NCI-H2107 treated with DMSO at 0.1 percent for 48 hours (cell line): Measurements from ENCODE around the gene ELMO1.

ENCODE experiments used
- DNase-seq: peaks from one replicate; lab custom pipeline; 2025; ENCODE audit not compliant: unreplicated experiment; lab: John Stamatoyannopoulos, UW

Gene ELMO1

GRCh38 chr7:37071124-37071523 lies 377.5 kb downstream of the ELMO1 start:
- DNase-seq, result no peak

GRCh38 chr7:37070471-37070870 lies 378.2 kb downstream of the ELMO1 start:
- no peak for DNase-seq

GRCh38 chr7:37070031-37070430 lies 378.6 kb downstream of the ELMO1 start:
- DNase-seq, result no peak

DNA sequence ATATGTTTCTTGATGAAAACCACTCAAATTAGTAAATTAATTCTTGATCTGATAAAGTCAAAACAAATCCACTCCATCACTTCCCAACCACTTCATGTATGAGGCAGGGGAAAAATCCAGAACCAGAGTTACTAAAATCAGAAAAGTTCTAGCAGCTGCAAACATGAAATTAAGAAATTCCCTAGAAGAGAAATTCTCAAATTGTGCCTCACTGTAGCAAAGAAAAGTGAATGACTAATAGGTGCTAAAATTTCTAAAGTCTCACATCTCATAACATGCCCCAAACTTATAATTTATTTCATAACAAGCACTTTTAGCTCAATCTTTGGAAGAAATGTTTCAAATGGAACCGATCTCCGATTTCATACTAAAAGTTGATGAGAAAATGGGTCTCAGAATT lies 379.3 kb downstream of the ELMO1 start:
- DNase-seq, result no peak

- DNase-seq, result no peak
These were observed 379.8 kb downstream of the ELMO1 start for GRCh38 chr7:37068902-37069301.

GRCh38 chr7:37068038-37068437 lies 380.6 kb downstream of the ELMO1 start:
- peak; percentile 94 for DNase-seq

- no peak for DNase-seq
These were observed 382.8 kb downstream of the ELMO1 start for GRCh38 chr7:37065779-37066271.

GRCh38 chr7:37062560-37062859 lies 386.2 kb downstream of the ELMO1 start:
- no peak for DNase-seq

GRCh38 chr7:37061849-37062559 lies 386.7 kb downstream of the ELMO1 start:
- no peak for DNase-seq

DNA sequence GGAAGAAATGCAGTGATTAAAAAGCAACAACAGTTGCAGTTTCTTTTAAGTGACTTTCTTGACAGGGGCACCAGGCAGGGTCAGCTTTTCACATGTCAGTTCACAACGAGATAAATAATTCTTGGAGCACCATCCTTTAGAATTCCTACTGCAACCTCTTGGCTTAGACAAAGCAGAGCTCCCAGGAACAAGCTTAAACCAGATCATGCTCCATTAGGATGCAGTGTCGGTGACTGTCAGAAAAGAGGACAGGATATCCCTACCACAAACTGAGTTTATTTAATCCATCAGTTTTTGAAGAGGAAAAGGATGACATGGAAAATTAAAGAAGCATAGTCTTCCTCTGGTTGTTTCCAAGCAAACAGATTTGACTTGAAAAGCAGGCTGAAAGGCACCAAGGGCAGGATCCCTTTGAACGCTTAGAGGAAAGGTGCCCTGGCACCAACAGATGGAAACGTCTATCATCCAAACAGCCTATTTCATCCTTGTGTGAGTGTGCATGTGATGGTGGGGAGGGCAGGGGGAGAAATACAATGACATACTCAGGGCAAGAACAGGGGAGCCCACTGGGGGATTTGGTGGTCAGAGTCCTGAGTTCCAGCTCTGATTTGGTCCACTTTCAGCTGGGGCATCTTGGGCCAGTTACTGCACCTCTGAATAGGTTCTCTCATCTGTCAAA lies 392.3 kb downstream of the ELMO1 start:
- DNase-seq, result no peak

DNA sequence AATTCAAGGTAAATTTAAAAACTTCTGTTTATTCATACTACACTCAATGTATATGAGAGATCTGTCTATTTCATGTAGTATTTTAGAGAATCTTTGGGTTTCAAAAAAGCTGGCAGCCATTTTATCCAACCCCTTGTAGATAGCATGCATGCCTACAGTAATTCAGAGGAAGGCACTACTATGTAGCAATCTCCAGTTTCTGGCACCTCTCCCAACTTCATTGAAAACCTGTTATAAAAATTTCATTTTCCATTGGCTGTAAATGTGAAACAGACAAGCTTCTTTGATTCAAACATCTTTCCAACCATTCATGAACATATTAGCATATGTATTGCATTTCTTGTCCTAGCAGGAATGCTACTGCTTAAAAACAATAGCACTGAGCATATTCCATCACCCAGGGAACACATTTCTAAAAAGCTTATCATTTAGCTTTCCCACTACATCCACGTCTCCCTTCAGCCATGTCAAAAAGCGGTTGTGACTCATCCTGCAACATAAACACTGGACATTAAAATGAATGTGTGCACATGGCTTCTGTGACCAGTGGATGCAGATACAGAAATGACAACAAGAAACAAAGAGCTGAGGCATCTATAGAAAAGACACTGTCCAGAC lies 393.9 kb downstream of the ELMO1 start:
- DNase-seq, result no peak

DNA sequence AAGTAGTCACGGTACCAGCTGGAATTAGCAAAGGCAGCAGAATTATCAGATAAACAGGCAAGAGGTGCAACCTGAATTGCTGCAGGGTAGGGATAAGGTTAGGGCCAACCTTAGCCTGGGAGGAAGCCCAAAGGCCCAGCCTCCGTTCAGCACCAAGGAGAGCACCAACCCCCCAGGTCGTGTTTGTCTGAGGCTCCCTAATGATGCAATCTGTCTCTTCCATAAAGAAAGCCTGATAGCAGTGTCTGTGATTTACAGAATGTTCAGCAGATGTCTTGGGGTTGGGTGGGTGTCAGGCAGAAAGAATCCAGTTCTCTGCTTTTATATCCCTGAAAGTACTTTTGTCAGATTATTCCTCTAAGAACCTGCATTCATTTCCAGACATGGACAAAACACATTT lies 396.0 kb downstream of the ELMO1 start:
- DNase-seq, result no peak

DNA sequence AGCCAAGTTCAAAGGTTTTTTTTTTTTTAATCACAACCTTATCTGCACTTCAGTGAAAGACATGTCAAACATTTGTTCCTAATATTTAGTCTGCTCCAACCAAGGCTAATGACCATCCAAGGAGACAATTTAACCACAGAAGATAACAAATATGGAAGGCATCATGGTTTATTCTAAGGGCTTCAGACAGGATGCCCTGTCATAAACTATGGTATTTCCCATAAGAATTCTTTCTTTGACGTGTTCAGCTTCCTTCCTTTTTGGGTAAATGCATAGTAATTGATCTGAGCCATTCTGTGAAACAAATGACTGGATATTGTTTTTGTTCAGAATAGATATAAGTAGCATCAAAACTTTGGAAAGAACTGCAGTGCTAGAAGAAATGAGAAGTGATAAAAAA lies 397.9 kb downstream of the ELMO1 start:
- DNase-seq, result no peak

- DNase-seq, result no peak
These were observed 400.0 kb downstream of the ELMO1 start for GRCh38 chr7:37048674-37049073.

DNA sequence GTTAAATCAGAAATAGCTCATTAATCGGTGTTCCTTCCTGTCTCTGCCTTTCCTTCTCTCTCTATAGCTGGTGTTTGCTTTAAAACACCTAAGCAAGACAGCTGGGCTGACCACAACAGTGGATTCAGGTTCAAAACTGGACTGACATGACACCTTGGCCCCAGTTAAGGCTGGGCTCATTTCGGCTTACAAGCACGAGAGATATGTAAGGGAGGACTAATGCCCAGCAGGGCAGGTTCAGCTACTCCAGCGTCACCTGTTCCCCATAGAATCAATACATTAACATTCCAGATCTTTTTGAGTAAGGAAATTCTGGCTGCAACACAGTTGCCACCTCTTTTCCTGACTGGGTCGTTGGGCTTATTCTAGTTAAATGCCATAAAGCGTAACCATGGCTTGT lies 401.4 kb downstream of the ELMO1 start:
- no peak for DNase-seq

- no peak for DNase-seq
These were observed 402.1 kb downstream of the ELMO1 start for GRCh38 chr7:37046531-37047079.

DNA sequence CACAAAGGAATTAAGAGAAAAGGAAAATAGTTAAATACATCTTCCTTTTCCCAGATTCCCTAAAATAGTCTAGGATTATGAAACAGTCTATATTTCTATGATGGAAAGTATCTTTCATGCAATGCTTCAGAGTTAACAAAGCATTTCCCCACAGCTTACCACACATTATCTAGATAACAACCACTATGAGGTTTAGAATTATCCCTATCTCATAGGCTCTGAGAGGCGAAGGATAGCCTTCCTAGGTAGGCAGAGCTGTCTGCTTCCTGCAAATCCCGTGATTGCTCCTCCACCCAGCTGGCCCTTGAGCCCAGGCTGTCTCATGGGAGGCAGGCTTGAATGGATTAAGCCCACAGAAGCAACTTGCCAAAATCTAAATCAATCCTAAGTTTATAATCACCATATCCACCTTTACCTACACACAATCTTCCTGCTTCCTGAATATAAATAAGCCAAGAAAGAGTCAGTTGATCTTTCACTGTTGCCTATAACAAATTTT lies 402.9 kb downstream of the ELMO1 start:
- DNase-seq, result no peak

DNA sequence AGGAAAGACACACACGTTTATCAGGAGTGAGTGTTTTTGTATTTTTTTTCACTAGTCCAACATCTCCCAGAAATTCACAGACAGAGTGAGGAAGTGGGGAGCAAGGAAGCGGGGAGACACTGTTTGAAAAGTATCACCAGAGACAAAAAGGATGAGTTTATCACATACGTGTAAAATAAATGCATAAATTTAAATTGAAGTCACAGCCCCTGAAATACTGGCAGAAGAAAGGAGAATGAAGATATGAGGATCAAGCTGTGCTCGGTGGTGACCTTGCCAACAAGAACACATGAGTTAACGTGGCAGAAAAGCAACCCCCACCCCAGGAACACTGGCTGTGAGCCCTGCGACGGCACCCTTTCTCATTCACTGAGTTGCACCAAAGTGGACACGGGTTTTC lies 407.2 kb downstream of the ELMO1 start:
- DNase-seq, result no peak

- no peak for DNase-seq
These were observed 408.3 kb downstream of the ELMO1 start for GRCh38 chr7:37040330-37040729.

DNA sequence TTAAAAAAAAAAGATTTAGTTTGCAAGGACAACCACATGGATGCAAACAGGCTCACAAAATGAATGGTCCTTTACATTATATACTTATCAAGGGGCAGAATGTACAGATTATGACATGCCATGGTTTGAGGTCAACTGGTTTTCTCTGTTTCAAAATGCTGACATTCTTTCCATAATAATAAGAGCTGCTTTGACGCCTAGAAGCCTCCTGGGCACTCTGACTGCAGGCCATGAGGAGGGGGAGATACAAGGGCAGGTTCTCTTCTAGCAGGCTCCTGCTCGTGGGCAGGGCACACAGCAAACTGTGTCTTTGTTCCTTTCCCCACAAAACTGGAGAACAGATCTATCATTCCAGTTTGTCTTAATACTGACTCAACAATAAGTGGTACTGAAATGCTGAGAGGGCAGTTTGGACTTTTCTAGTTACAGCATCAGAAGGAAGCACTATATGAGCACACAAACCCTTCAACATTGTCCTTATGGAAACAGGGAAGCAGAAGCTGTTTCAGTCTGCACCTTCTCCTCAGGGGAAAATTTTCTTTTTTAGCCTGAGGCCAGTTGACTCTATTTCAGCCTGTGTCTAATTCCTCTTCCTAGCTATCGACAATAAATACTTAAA lies 409.4 kb downstream of the ELMO1 start:
- no peak for DNase-seq

DNA sequence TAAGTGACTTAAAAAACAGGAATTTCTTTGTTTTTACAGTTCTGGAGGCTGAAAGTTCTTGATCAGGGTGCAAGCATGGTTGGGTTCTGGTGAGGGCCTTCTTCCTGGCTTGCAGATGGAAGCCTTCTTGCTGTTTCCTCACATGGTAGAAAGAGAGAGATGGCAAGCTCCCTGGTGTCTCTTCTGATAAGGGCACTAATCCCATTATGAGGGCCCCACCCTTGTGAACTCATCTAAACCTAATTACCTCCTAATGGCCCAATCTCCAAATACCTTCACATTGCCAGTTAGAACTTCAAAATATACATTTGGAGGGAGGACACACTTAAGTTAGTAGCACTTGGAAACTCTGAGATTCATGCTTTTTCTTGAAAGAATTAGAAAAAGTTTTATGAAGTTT lies 410.0 kb downstream of the ELMO1 start:
- DNase-seq, result no peak

DNA sequence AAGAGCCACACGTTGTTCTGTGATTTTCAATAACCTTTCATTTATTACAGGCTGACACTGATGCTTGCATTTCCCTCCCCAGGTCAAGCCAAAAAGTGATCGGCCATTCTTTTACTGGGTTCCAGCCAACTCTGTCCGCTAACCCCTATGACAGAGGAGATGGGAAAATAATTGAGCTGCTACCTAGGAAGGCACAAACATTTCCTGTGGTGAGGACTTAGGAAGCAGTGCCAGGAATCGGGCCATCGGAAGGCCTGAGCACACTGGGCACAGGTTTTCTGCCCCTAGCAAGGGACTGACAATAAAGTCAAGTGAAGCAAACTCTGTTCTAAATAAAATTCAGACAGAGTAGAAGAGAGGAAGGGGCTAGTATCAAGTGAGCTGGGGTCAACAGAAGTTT lies 411.4 kb downstream of the ELMO1 start:
- DNase-seq, result no peak
